HCT116 (cell line): ENCODE results near the gene PSTPIP2. TPM values are rescaled to one million over a fixed set of nuclear protein-coding genes. Genes with fewer than 3 reads are reported as not detected.

Source experiments
- ATAC-seq: fragments of 200-7000 bp; cut with Tn5 transposase; 2 replicates; pipeline ENCODE4 v1.9.1; 2020; ENCODE audit warnings: mild to moderate bottlenecking, moderate library complexity
- BruUV-seq: library from RNA; stranded (reverse); fragments of 400-500 nt; replicated peaks from 2 replicates; lab custom pipeline; 2021; lab: Mats Ljungman, UMichigan
- CTCF ChIA-PET: fragments of 300-600 bp; sonication (Branson Sonifier 250); formaldehyde crosslinking; loops from one replicate; lab custom pipeline; 2021; ENCODE audit warnings: antibody characterized with exemption; lab: Charles Lee
- POLR2A ChIA-PET: fragments of 300-600, 350-600 bp; sonication (Branson Sonifier 250); formaldehyde crosslinking; loops from one replicate; lab custom pipeline; 2021; ENCODE audit warnings: antibody characterized with exemption; lab: Charles Lee
- RAD21 ChIA-PET, 2 experiments: fragments of 300-600 bp; sonication (Branson Sonifier 250); formaldehyde crosslinking; loops; one replicate each; lab custom pipeline; 2023; ENCODE audit warnings: low total read pairs in 2 of 2; ENCODE audit not compliant: uncharacterized antibody in 2 of 2, unreplicated experiment in 2 of 2, low non-redundant PET in 1 of 2; lab: Charles Lee
- DNase-seq: peaks from one replicate; pipeline ENCODE4 v3.0.0-alpha.2; 2010; ENCODE audit warnings: low read depth, low spot score
- H2AFZ ChIP-seq: fragments of 200-600 bp; shearing (Covaris generic), sonication (generic); 2 replicates; pipeline ENCODE4 v1.6.1; 2017; ENCODE audit warnings: low read depth, mixed run types, mixed read lengths, antibody characterized with exemption, low read length; ENCODE audit not compliant: poor library complexity, severe bottlenecking
- H3K27ac ChIP-seq: 2 replicates; pipeline ENCODE4 v1.5.1; 2012; ENCODE audit warnings: low read depth, low read length
- H3K27me3 ChIP-seq: fragments of 200-600 bp; sonication (generic); 2 replicates; pipeline ENCODE4 v1.6.1; 2016; ENCODE audit warnings: mixed run types, low read length, mixed read lengths; ENCODE audit not compliant: insufficient read depth
- H3K36me3 ChIP-seq, 2 experiments: fragments of 200-500 bp in 1 of 2; fragments of 200-600 bp in 1 of 2; sonication (Bioruptor generic) in 1 of 2; sonication (generic) in 1 of 2; 2 replicates each; pipeline versions ENCODE4 v1.5.1 to v1.6.1; 2014 to 2016; ENCODE audit warnings: low read length in 2 of 2, inconsistent platforms in 1 of 2, mixed read lengths in 1 of 2, mixed run types in 1 of 2; ENCODE audit not compliant: insufficient read depth in 2 of 2, control insufficient read depth in 1 of 2
- H3K4me1 ChIP-seq, 2 experiments: fragments of 200-600 bp in 1 of 2; sonication (generic) in 1 of 2; 2 replicates each; pipeline versions ENCODE4 v1.5.1 to v1.6.1; 2012 to 2017; ENCODE audit warnings: low read length in 2 of 2, inconsistent platforms in 1 of 2, mild to moderate bottlenecking in 1 of 2, mixed read lengths in 1 of 2, mixed run types in 1 of 2, moderate library complexity in 1 of 2; ENCODE audit not compliant: insufficient read depth in 2 of 2, control insufficient read depth in 1 of 2
- H3K4me2 ChIP-seq: fragments of 200-600 bp; sonication (generic); 2 replicates; pipeline ENCODE4 v1.6.1; 2017; ENCODE audit warnings: mixed run types, low read length, mixed read lengths
- H3K4me3 ChIP-seq, 2 experiments: fragments of 200-600 bp in 1 of 2; sonication (generic) in 1 of 2; replicated peaks in 1 of 2; 2 replicates each; pipeline ENCODE4 v1.5.1; 2011 to 2016; ENCODE audit warnings: low read length in 2 of 2, control low read depth in 1 of 2, low read depth in 1 of 2, mild to moderate bottlenecking in 1 of 2, mixed read lengths in 1 of 2, mixed run types in 1 of 2
- H3K79me2 ChIP-seq: fragments of 200-600 bp; sonication (generic); 2 replicates; pipeline ENCODE4 v1.6.1; 2017; ENCODE audit warnings: mild to moderate bottlenecking, mixed run types, low read length, moderate library complexity, mixed read lengths; ENCODE audit not compliant: insufficient read depth
- H3K9ac ChIP-seq: fragments of 200-600 bp; sonication (generic); 2 replicates; pipeline ENCODE4 v1.6.1; 2016; ENCODE audit warnings: low read length, mixed read lengths
- H3K9me2 ChIP-seq: fragments of 200-600 bp; sonication (generic), shearing (Covaris generic); 2 replicates; pipeline ENCODE4 v1.6.1; 2017; ENCODE audit warnings: mixed run types, mild to moderate bottlenecking, moderate library complexity; ENCODE audit not compliant: insufficient read depth
- H3K9me3 ChIP-seq, 2 experiments: fragments of 200-500 bp in 1 of 2; fragments of 200-600 bp in 1 of 2; sonication (Bioruptor generic) in 1 of 2; sonication (generic) in 1 of 2; 2 replicates each; pipeline ENCODE4 v1.6.1; 2014 to 2017; ENCODE audit warnings: low read length in 2 of 2, mixed read lengths in 2 of 2, inconsistent platforms in 1 of 2, low read depth in 1 of 2, mild to moderate bottlenecking in 1 of 2, mixed run types in 1 of 2, moderate library complexity in 1 of 2; ENCODE audit not compliant: control insufficient read depth in 1 of 2, insufficient read depth in 1 of 2
- H4K20me1 ChIP-seq: fragments of 200-600 bp; sonication (generic), shearing (Covaris generic); 2 replicates; pipeline ENCODE4 v1.6.1; 2017; ENCODE audit warnings: mixed run types, mild to moderate bottlenecking, moderate library complexity; ENCODE audit not compliant: insufficient read depth
- CBX3 ChIP-seq: IDR thresholded peaks from 2 replicates; pipeline ENCODE4 v1.6.1; 2012; ENCODE audit warnings: low read depth
- EGR1 ChIP-seq: IDR thresholded peaks from 2 replicates; pipeline ENCODE4 v1.6.1; 2012; ENCODE audit warnings: low read depth
- ELF1 ChIP-seq: IDR thresholded peaks from 2 replicates; pipeline ENCODE4 v1.6.1; 2012; ENCODE audit warnings: low read depth, borderline replicate concordance
- EZH2 ChIP-seq: fragments of 200-600 bp; sonication (generic); IDR thresholded peaks from 2 replicates; pipeline ENCODE4 v1.6.1; 2017; ENCODE audit warnings: antibody characterized with exemption, mixed run types
- EZH2phosphoT487 ChIP-seq: fragments of 200-600 bp; IDR thresholded peaks from 2 replicates; pipeline ENCODE4 v1.6.1; 2018; ENCODE audit warnings: antibody characterized with exemption, borderline replicate concordance
- FOSL1 ChIP-seq: IDR thresholded peaks from 2 replicates; pipeline ENCODE4 v1.6.1; 2012; ENCODE audit warnings: low read depth
- JUND ChIP-seq: IDR thresholded peaks from 2 replicates; pipeline ENCODE4 v1.6.1; 2012
- POLR2A ChIP-seq: IDR thresholded peaks from 2 replicates; pipeline ENCODE4 v1.7.0; 2011; ENCODE audit warnings: borderline replicate concordance; ENCODE audit not compliant: insufficient read depth, insufficient read length; ENCODE audit errors: extremely low read depth
- RAD21 ChIP-seq: IDR thresholded peaks from 2 replicates; pipeline ENCODE4 v1.6.1; 2012; ENCODE audit warnings: low read depth, mild to moderate bottlenecking
- SIN3A ChIP-seq: IDR thresholded peaks from 2 replicates; pipeline ENCODE4 v1.6.1; 2012; ENCODE audit warnings: low read depth
- SRF ChIP-seq: IDR thresholded peaks from 2 replicates; pipeline ENCODE4 v1.6.1; 2012; ENCODE audit warnings: low read depth
- TCF7L2 ChIP-seq: IDR thresholded peaks from 2 replicates; pipeline ENCODE4 v1.7.0; 2011; ENCODE audit warnings: borderline replicate concordance, inconsistent platforms; ENCODE audit not compliant: insufficient read depth, insufficient read length; ENCODE audit errors: extremely low read depth
- ZFX ChIP-seq: fragments of 450-650 bp; IDR thresholded peaks from 2 replicates; pipeline ENCODE4 v1.6.1; 2017
- ZNF274 ChIP-seq: fragments of 200-500 bp; sonication (Bioruptor generic); IDR thresholded peaks from 2 replicates; pipeline ENCODE4 v1.6.1; 2014; ENCODE audit warnings: mild to moderate bottlenecking, low read depth, low read length, inconsistent platforms
- intact Hi-C: fragments of 100-400 bp; cut with micrococcal nuclease; formaldehyde crosslinking; loops from 2 replicates; pipeline ENCODE4 v1.10.0; 2022
- total RNA-seq: library from RNA; stranded (reverse); gene quantifications from one replicate; pipeline ENCODE4 v1.2.1, GENCODE V29; 2021; ENCODE audit not compliant: unreplicated experiment
- TF ChIP-seq, protein P1 (sequence below): IDR thresholded peaks from 2 replicates; pipeline ENCODE4 v1.6.1; 2012; ENCODE audit warnings: low read depth
- TF ChIP-seq, protein P2 (sequence below): IDR thresholded peaks from 2 replicates; pipeline ENCODE4 v1.6.1; 2012
- TF ChIP-seq, protein P3 (sequence below): IDR thresholded peaks from 2 replicates; pipeline ENCODE4 v1.6.1; 2012

PSTPIP2 gene
- total RNA-seq, 1 experiment from 2014 or later: 20.0 TPM

DNA sequence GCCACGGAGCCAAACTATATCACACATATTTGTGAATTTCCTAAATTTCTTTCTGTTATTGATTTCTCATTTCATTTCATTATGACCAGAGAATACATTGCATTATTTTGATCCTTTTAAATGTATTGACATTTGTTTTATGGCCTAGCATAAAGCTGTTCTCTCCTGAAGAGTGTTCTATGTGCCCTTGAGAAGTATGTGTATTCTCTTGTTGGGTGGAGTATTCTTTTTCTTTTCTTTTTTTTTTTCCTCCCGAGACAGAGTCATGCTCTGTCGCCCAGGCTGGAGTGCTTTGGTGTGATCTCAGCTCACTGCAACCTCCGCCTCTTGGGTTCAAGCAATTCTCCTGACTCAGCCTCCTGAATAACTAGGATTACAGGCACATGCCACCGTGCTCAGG lies 37.3 kb upstream of the PSTPIP2 start (continued):
- TF ChIP-seq, protein P1, sequence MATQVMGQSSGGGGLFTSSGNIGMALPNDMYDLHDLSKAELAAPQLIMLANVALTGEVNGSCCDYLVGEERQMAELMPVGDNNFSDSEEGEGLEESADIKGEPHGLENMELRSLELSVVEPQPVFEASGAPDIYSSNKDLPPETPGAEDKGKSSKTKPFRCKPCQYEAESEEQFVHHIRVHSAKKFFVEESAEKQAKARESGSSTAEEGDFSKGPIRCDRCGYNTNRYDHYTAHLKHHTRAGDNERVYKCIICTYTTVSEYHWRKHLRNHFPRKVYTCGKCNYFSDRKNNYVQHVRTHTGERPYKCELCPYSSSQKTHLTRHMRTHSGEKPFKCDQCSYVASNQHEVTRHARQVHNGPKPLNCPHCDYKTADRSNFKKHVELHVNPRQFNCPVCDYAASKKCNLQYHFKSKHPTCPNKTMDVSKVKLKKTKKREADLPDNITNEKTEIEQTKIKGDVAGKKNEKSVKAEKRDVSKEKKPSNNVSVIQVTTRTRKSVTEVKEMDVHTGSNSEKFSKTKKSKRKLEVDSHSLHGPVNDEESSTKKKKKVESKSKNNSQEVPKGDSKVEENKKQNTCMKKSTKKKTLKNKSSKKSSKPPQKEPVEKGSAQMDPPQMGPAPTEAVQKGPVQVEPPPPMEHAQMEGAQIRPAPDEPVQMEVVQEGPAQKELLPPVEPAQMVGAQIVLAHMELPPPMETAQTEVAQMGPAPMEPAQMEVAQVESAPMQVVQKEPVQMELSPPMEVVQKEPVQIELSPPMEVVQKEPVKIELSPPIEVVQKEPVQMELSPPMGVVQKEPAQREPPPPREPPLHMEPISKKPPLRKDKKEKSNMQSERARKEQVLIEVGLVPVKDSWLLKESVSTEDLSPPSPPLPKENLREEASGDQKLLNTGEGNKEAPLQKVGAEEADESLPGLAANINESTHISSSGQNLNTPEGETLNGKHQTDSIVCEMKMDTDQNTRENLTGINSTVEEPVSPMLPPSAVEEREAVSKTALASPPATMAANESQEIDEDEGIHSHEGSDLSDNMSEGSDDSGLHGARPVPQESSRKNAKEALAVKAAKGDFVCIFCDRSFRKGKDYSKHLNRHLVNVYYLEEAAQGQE: no peak
- TF ChIP-seq TCF7L2 (no peak), ELF1 (no peak), SRF (no peak), ZFX (no peak), POLR2A (no peak), EZH2 (no peak), SIN3A (no peak), EZH2phosphoT487 (no peak), EGR1 (no peak)
- TF ChIP-seq, protein P2, sequence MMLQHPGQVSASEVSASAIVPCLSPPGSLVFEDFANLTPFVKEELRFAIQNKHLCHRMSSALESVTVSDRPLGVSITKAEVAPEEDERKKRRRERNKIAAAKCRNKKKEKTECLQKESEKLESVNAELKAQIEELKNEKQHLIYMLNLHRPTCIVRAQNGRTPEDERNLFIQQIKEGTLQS: no peak
- TF ChIP-seq, all 23 proteins: peak for 0

DNA sequence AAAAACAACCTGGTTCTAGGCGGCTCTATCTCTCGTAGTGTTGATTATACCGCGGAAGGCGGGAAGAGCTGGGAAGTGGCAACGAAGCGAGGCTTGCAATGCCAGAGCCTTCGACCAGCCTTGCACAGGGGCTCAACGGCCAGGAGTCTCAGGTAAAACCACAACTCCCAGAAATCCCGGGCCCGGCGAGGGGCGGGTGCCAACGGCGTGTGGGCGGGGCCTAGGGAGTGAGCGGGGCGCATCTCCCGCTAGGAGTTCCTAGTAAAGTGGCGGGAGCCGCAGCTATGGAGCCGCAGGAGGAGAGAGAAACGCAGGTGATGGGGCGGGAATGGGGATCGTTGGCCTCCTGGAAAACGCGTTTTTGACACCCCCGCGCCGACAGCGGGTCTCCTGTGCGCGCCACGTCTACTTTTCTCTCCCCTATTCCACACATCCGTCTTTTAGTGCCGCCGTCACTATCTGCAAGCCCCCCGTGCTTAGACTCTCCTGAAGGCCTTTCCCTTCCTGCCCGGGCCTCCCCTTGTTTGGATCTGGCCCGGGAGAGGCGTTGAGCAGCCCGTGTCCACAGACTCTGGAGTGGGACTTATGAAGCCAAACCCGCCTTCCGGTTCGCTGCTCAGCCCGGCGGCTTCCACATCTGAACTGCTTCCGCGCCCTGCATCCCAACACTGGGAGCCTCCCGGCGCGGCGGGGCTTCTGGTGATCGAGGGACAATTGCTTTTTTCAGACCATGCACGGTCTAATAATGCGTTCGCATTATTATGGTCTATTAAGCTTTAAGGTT lies 32.3 kb upstream of the PSTPIP2 start, which contains the start of gene HAUS1:
Gene HAUS1, plus strand, starts transcription at position 258 of the 784 bp plus-strand sequence. Its CDS starts 27 bp downstream, at position 285.
- H3K9ac ChIP-seq: peak within 1 kb of the TSS; percentile 86
- DNase-seq (peak; percentile 75), ATAC-seq (peak; percentile 99)
- intact Hi-C loops: no loop called here
- peaks cover 2 to 7% of the 10 kb centered on the region in 2 experiments for H3K36me3 ChIP-seq
- peak within 1 kb of the TSS; percentile 85 to 89 for H3K4me3 ChIP-seq
- no peaks in the 10 kb centered on the region for H3K27me3 ChIP-seq
- peaks cover 3 to 13% of the 10 kb centered on the region in 2 experiments; a peak in 2 of 4 replicates for H3K4me1 ChIP-seq
- BruUV-seq: TSS peak; percentile 67
- ChIA-PET RAD21 (no interaction called here), POLR2A (no interaction called here), CTCF (interaction anchor here (0.8 kb wide), 1 partner anchor 554 kb away, joined by 3 read pairs; no protein-coding TSS in a partner anchor)
- peak within 1 kb of the TSS; percentile 32 for H2AFZ ChIP-seq
- peaks cover 20% of the 10 kb centered on the region for H3K79me2 ChIP-seq
- peak within 1 kb of the TSS; percentile 79 for H3K27ac ChIP-seq
- H4K20me1 ChIP-seq: no peaks in the 10 kb centered on the region
- no peaks in the 10 kb centered on the region for H3K9me3 ChIP-seq
- no peaks in the 10 kb centered on the region for H3K9me2 ChIP-seq
- H3K4me2 ChIP-seq: peak within 1 kb of the TSS; percentile 67
- TF ChIP-seq POLR2A (peak; percentile 66), FOSL1 (no peak), EGR1 (no peak), SRF (no peak), TCF7L2 (no peak), CBX3 (no peak; the same call in 1 of the 2 replicates), JUND (no peak), EZH2 (no peak), ZNF274 (no peak), SIN3A (peak; percentile 21; the same call in 1 of the 2 replicates), RAD21 (no peak)
- TF ChIP-seq, protein P1: no peak
- TF ChIP-seq, protein P3, sequence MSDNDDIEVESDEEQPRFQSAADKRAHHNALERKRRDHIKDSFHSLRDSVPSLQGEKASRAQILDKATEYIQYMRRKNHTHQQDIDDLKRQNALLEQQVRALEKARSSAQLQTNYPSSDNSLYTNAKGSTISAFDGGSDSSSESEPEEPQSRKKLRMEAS: peak; percentile 67
